Activated CD4-positive, alpha-beta T cell treated with anti-CD3 and anti-CD28 coated beads, Interleukin-10, Interleukin-2, amounts not matched to agents 100 ng/mL and 50 ng/mL, durations not matched to agents 16 hours and 8 hours (primary cell): ENCODE results near the gene IL12B.
A peak's percentile ranks its signal among the peaks of the same experiment; 100 is the strongest.
"Not testable (repeated sequence)": the region's sequence is repeated elsewhere in the genome, so short reads cannot be mapped to it uniquely, and the experiment has no call there.

Source experiments
- DNase-seq: peaks from one replicate; pipeline ENCODE4 v3.0.0-alpha.2; 2020

IL12B gene

DNA sequence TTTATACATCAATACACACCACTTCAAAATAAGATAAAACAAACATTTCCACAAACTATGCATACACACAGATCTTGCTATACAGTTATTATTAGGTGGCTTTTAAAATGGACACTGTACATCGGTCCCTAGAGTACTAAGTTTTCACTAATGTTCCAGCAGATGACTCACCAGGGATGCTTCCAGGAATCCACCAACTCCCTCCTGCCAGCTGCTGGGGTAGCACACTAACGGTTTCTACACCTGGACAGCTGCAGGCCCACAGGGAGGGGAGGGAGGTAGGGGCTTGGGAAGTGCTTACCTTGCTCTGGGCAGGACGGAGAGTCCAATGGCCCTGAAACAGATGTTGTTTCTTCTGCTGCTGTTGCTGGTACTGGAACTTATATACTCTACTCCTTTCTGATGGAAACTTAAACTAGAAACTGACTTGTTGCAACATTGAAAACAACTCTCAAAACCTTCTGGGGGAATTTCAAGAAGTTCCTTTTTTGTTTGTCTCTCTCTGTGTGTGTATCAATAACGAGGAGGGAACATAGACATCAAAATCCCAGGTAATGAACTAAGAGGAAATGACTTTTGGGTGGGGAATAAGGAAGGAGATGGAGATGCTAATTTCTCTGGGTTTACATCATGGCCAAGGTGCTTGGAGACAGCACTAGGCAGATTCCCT lies at the start of gene IL12B:
Gene IL12B, minus strand, starts transcription at position 357 of the 670 bp plus-strand sequence. CDS start 3,705 bp downstream, outside the sequence.
- DNase-seq, result no peak

DNA sequence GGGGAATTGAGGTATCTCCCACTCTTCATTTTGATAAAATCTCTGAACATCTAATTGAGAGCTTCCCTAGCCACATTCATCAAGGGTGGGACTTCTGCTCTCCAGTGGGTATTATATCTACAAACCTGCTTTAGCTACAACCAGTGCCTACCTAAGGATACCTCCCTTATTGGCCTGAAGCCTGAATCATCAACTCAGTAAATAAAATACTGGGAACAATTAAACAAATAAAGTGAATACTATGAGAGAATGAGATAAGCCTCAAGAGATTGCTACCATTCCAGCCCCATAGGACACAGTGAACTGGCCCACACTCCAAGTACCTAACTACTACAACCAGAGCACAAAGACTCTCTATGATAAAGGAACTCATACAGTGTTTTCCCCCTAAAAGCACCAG lies 47.4 kb upstream of the IL12B start:
- DNase-seq, result no peak

DNA sequence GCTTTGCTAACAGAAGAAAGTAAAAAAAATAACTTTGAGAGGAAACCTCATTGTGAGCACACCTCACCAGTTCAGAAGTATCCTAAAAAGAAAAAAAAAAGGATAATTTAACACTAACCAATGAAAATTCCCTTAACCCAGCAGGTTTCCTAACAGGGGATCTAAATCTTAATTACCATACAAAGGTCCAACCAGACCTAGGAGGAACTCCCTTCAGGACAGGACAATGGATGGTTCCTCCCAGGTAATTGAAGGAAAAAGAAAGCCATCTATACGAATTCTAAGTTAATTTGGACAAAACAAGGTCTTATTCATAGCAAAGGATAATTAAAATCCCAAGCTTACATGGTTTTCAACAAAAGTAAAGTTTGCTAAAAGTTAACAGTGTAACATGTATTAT lies 37.6 kb upstream of the IL12B start:
- not testable (repeated sequence) for DNase-seq

DNA sequence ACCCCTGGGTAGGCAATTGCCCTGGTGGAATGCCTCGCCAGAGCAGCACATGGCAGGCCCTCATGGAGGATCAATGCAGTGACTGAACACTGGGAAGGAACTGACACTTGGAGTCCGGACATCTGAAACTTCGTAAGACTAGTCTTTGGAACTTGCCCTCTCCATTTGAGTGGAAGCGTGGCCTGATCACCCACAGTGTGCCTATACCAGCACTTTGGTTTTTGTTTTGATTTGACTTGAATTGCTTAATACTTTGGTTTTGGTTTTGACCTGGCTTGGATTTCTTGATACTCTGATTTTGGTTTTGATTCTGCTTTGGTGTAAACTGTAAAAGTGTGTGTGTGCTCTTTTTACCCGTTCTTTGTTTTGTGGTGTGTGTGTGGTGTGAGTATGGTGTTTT lies 36.5 kb upstream of the IL12B start:
- DNase-seq, result peak; percentile 30

DNA sequence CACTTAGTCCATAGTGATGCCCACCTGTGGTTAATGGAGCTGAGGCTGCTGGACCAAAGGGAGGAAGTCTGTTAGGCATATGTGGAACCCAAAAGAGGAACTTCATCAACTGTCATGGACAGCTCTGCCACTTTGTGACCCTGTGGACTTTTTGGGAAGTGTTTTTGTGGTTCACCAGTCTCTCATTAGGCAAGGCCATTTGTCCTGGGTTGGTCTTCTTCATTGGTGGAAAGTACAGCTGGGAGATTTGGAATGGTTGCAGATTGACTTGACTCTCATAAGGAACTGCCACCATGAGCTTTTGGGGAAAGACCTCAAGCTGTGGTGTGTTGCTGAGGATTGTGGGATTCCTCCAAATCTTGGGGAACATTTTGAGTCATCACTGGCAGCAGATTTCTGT lies 31.9 kb upstream of the IL12B start:
- DNase-seq, result no peak

DNA sequence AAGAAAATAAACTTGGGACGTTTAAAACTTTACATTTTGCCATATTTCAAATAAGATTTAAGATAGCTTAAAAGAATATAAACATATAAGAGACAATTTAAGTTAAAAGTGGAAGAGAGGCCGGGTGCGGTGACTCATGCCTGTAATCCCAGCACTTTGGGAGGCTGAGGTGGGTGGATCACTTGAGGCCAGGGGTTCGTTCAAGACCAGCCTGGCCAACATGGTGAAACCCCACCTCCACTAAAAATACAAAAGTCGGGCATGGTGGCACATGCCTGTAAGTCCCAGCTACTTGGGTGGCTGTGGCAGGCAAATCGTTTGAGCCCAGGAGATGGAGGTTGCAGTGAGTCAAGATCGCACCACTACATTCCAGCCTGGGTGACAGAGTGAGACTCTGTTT lies 29.6 kb upstream of the IL12B start:
- DNase-seq, result not testable (repeated sequence)

DNA sequence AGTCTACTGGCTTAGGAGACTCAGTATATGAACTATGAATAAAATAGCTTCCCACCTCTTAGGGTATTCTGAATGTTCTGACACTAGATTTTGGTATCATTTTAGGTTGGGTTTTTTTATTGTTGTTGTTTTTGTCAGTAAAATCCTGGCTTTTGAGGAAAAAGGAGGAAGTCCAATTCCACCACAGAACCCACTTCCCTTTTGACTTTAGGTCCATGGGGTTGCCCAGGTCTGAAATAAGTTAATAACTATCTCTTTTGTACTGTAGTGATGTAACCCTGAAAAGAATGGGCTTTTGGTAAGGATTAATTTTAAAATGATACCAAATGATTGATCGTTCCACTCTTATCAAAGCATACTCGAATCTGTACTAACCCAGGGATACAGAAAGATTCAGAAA lies 29.1 kb upstream of the IL12B start:
- no peak for DNase-seq

DNA sequence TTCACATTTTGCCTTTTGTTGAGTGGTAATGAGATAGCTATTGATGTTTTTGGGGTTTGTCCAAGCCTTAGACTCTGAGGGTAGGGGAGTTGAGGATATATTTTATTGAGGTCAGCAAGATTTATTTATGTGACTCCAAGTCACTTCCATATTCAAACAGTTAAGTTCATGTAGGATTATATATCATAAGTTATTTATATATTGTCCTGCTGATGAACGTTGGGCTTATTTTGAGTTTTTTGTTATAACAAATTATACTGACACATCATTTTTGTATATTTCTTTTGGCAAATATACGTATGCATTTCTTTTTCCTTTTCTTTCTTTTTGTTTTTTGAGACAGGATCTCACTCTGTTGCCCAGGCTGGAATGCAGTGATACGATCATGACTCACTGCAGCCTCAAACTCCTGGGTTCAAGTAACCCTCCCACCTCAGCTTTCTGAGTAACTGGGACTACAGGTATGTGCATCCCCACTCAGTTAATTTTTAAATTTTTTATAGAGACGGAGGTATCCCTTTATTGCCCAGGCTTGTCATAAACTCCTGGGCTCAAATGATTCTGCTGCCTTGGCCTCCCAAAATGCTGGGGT lies 23.5 kb upstream of the IL12B start:
- no peak for DNase-seq

DNA sequence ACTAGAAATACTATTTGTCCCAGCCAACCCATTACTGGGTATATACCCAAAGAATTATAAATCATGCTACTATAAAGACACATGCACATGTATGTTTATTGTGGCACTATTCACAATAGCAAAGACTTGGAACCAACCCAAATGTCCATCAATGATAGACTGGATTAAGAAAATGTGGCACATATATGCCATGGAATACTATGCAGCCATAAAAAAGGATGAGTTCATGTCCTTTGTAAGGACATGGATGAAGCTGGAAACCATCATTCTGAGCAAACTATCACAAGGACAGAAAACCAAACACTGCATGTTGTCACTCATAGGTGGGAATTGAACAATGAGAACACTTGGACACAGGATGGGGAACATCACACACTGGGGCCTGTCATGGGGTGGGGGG lies 20.4 kb upstream of the IL12B start:
- not testable (repeated sequence) for DNase-seq

DNA sequence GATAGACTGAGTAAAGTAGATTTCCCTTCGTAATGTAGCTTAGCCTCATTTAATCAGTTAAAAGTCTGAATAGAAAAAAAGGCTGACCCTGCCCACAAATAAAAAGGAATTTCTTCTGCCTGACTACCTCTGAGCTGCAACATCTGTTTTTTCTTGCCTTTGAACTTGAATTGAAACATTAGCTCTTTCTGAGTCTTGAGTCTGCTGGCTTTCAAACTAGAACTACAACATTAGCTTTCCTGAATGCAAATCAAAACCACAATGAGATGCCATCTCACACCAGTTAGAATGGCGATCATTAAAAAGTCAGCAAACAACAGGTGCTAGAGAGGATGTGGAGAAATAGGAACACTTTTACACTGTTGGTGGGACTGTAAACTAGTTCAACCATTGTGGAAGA lies 19.9 kb upstream of the IL12B start:
- not testable (repeated sequence) for DNase-seq

DNA sequence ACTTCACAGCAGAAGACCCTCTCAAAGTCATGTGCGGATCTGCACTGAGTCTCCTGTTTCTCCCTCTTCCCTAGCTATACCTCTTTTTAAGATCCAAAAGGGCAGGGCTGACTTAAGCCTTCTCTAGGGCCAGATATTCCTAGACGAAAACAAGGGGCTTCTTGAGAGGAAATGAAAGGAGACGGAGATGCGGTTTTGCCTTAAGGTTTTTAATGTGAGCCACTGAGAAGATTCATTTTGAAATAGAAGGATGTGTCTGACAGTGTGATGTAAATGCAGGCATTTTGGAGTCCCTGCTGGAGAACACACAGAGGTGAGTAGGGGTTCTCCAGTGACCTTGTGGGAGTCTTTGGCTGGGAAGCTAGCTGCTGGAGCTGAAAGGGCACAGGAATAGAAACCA lies 15.6 kb upstream of the IL12B start:
- DNase-seq, result no peak

DNA sequence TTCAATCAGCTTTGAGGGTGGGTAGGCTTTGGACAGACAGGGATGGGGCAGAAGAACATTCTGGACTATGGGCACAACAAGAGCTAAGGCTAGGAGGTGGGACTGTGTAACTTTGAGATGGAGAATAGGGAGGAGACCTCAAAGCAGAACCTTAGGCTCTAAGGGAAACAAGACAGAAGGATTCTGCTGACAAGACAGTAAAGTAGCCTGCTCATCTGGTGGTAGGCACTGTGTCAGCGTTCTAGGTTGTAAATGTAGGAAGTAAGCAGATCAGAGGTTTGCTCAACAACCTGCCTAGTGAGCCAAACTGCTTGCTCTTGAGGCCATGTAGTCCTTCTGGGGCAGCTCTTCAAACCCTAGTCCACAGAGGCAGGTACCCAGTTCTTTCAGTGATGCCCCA lies 15.0 kb upstream of the IL12B start:
- no peak for DNase-seq

DNA sequence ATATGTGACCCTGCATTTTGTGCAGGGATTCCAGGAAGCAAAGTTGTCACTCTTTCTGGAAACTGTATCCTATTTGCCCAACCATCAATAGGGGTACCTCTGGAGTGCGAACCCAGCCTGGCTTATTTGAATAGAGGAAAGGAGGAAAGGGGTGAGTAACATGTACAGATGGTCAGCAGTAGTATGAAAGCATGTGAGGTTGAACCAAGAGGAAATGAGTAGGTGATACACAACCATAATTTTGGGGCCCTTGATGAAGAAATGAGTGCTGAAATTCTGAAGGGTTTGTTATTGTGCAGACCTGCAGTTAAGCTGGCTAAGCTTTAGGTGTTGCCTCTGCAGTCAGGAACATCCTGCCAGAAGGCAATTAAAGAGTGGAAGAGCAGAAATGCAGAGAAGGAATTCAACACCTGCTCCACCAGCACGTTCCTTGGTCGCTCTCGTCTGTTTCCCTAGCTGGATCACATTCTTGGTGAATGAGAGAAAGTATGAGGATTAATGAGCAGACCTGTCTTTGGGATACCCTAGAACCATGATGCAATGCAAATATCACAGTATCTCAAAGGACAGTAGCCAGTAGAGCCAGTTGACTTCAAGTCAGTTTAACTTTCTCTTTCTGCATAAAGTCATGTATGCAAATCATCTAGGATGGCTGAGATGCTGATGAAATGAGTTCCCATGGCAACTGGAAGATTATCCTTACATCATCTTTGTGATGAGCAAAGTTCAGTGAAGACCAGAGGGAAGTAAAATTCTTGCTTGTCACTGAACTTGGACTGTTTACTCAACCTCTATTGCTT lies 13.2 kb upstream of the IL12B start:
- DNase-seq, result no peak

DNA sequence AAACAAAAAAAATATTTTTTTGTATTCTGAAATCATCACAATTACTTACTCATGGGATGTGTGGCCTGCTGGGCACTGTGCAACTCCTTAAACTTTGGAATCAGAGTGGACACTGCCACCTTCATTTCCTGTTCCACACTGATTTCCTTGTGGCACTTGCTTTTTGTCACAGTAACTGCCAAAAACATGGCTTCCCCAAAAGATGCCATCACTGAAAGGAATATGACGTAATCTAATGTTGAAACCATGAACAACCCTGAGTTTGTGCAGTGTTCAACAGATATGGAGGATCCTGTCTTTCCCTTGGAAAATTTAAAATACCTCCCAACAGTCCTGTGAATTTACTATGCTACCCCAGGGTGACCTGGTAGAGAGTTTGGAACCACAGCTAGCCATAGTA lies 12.6 kb upstream of the IL12B start:
- DNase-seq, result no peak

DNA sequence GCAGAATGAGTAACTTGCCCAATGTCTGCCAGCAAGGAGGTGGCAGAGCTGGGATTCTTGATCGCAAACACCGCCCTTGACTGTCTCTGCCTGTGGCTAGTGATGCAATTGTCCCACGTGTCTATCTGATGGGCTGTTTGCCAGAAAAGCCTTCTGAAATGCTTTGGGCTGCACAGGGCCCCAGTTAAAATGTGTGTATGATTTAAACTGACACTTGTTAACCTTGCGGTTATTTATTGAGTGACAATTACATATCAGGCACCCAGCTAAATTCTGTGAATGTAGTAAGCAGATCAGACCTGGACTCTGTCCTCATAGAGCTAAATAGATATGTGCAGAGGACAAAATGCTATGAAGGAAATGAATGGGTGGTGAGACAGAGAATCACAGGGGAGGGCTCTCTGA lies 11.6 kb upstream of the IL12B start:
- DNase-seq, result peak; percentile 56

DNA sequence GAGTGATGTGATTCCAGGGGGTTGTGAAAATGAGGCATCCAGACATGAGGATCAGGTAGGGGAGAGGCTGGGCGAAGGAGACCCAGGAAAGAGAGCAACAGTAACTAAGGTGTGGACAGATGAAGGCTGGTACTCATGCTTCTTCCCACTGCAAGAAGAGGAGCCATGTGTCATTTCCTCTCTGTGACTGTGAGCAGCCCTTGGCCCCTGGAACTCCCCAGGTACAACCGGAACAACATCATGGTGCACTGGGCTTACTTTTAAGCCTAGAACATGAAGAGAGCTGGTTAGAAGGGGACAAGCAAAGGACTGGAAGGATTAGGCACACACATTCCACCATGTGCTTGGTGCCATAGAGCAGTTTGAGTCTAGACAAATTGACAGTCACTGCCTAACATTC lies 10.9 kb upstream of the IL12B start:
- no peak for DNase-seq

DNA sequence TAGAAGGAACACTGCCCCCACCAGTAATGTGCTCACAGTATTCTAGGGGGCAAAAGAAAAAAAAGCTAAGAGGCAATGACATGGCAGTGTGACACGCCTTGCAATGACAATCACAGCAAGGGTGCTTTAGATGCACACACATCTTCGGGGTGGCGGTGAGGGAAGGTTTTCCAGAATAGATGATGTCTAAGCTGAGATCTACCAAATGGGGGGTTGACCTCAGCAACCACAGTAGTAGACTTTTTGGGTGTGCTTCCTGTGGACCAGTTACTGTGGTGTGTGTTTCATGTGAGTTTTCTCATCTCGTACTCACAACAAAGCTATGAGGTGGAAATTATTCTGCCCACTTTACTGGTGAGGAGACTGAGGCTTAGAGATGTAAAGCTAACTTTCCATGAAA lies 10.2 kb upstream of the IL12B start:
- DNase-seq, result peak; percentile 70

DNA sequence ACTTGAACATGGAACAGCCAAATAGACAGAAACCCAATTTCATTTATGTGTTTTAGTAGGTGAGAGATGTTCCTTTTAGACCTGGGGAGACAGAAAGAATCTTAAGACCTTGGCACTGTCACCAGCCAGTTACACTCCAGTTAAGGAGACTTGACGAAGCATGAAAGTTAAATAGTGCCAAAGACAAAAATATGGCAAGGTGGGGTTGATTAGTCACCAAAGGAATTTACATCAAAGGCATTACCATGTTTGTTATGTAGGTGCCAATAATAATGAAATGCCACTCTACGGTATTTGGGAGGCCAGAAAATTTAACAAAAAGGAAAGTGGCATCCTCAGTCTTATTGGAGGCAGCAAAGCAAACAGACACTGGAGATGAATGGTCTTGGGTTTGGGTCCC lies 9.2 kb upstream of the IL12B start:
- no peak for DNase-seq

DNA sequence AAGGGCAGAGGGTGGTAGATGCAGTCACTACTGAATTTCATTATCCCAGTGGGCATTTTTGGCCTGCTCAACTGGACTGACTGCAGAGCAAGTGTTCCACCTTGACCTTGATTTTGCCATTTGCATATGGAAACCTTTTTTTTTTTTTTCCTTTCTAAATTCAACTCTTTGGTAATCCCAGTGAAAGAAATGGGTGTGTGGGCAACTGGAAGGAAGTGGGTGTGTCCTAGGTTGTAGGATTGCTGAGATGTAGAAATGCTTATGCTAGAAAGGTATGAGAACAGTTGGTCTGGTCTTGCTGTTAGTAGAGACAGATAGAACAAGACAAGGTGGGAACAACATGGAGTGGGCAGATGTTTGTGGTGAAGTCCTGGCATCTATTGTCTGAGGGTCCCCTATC lies 7.8 kb upstream of the IL12B start:
- DNase-seq, result peak; percentile 11

DNA sequence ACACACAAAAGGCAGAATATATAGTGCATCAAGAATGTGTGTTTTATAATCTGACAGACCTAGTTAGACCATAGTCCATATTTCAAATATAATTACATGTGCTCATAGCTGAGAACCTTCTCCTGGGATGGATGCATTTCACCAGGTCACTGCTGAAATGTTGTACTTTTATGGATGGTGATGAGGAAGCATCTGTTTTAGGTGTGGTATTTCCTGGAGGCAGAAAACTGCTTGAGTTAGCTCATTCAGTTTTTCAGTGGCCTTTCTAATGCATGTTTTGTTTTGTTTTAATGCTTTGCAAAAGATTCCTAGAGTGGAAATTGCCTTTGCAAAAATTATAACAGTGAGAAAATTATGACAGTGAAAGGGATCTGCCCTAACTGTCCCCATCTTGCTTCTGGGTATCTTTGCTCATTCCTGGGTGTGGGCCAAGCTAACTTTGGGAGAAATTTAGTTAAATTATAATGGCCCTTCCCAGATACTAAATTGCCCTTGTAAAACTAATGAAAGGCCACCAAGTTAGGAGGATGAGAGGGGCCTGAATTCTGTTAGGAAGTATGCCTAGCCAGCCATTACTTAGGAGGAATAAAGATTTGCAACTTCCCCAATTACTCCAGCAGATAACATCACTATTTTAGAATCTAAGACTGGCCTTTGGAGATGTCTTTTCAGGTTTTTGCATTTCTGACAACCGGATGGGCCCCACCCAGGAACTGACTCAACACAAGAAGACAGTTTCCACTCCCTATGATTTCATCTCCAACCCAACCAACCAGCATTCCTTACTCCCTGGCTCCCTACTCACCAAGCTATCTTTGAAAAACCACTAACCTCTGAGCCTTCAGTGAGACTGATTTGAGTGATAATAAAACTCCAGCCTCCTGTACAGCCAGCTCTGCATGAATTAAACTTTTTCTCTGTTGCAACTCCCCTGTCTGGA lies 7.0 kb upstream of the IL12B start:
- DNase-seq, result peak; percentile 82

DNA sequence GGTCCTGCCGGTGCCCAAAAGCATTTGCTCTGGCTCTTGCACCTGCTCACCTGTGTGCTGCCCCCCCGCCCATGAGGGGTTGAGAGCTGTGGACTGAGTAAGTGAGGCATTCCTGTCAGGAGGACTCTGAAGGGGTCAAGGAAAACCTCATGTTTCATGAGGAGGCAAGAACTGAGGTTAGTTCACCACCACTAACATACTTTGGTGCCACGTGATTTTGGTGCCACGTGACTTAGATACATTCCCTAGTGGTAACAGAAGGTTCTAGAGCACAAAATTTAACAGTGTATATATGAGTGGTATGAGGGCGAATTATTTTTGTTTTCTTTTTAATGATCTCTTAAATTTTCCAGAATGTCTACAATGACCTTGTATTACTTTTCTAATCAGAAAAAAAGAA lies 6.3 kb upstream of the IL12B start:
- no peak for DNase-seq

DNA sequence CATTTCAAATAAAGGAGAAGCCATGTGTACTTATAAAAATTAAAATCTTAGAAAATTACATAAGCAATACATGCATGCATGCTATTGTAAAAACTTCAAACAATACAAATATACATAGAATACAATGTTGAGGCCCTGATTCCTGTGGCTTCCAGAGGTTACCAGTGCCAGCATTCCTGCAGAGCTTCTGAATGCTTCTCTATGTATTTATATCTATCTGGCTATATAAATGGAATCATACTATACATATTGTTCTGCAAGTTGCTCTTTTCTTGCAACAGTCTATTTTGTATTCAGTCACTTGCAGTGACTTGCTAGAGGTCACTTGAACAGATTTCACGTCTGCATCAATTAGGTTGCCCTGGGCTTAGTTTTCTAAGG lies 3.2 kb upstream of the IL12B start:
- DNase-seq, result no peak
